ENCODE data around the gene EPB41L4A.

Gene EPB41L4A

DNA sequence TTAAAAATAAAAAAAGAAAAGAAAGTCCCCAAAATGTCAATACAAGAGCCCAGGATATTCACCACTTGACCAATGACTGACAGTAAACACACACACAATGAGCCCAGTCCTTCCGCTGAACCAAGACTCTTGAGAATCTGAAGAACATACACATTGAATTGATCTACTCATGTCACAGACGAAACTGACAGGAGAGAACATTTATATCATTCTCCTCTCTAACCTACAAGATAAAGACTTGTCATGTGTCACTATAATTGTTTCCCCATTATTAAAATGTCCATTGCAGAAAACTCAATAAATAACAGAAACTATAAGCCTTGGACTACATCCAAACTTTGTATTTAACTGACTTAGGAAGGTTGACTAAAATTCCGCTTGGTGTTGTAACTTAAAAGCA lies 296.7 kb downstream of the EPB41L4A start:
- Histone ChIP-seq H3K36me3 (replicated peaks; ENCODE audit: insufficient read depth, low read length) (no peaks in the 10 kb centered on the region), H3K4me1 (ENCODE audit: low read length) (no peaks in the 10 kb centered on the region), H3K27ac (ENCODE audit: low read length) (no peak overlapping the region), H3K9me3 (replicated peaks; ENCODE audit: insufficient read depth, low read length) (no peaks in the 10 kb centered on the region), H3K27me3 (replicated peaks; ENCODE audit: insufficient read depth, low read length) (no peaks in the 10 kb centered on the region), H3K79me2 (ENCODE audit: low read length) (no peaks in the 10 kb centered on the region), H4K20me1 (ENCODE audit: insufficient read depth, low read length) (no peaks in the 10 kb centered on the region), H3K9ac (ENCODE audit: low read length) (no peak overlapping the region), H3F3A (ENCODE audit: insufficient read depth, low read length) (no peaks in the 10 kb centered on the region), H3K9me2 (replicated peaks; ENCODE audit: insufficient read depth, low read length) (no peaks in the 10 kb centered on the region), H2AFZ (ENCODE audit: low read length) (no peak overlapping the region), H3K4me3 (ENCODE audit: low read length) (no peak overlapping the region), H3K4me2 (ENCODE audit: low read depth, low read length) (no peak overlapping the region)
- no peak for DNase-seq
- TF ChIP-seq CTCF (IDR thresholded peaks at IDR 0.05; ENCODE audit: low read length) (no peak), EZH2 (optimal IDR thresholded peaks at IDR 0.05; ENCODE audit: low read depth, low read length) (no peak), EZH2phosphoT487 (IDR thresholded peaks at IDR 0.05; ENCODE audit: low read length) (no peak)

DNA sequence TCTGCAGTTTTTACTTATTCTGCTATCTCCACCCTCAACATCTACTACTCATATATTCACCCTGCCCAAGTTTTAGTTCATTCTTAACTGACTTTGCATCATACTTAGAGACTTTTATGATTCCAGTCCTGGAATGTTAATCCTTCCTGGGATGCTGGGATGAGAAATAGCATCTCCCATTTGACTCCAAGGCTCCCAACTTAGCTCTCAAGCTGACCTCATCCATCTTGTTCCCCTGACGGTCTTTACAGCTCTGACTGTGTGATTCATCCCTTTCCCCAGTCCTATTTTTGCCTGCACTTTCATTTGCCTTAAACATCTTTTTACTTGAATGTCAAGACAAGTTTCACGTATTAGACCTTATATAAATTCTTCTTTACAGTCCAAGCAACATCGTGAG lies 297.8 kb downstream of the EPB41L4A start:
- no peaks in the 10 kb centered on the region for H3K9me3 ChIP-seq (replicated peaks; ENCODE audit: insufficient read depth, low read length)
- H3F3A ChIP-seq (ENCODE audit: insufficient read depth, low read length): no peaks in the 10 kb centered on the region
- peaks cover 6% of the 10 kb centered on the region for H3K4me1 ChIP-seq (ENCODE audit: low read length)
- H3K9me2 ChIP-seq (replicated peaks; ENCODE audit: insufficient read depth, low read length): no peaks in the 10 kb centered on the region
- no peak overlapping the region for H3K27ac ChIP-seq (ENCODE audit: low read length)
- H3K9ac ChIP-seq (ENCODE audit: low read length): no peak overlapping the region
- no peak overlapping the region for H3K4me2 ChIP-seq (ENCODE audit: low read depth, low read length)
- no peaks in the 10 kb centered on the region for H3K27me3 ChIP-seq (replicated peaks; ENCODE audit: insufficient read depth, low read length)
- TF ChIP-seq EZH2phosphoT487 (IDR thresholded peaks at IDR 0.05; ENCODE audit: low read length) (no peak), EZH2 (optimal IDR thresholded peaks at IDR 0.05; ENCODE audit: low read depth, low read length) (no peak), CTCF (IDR thresholded peaks at IDR 0.05; ENCODE audit: low read length) (no peak)
- H3K36me3 ChIP-seq (replicated peaks; ENCODE audit: insufficient read depth, low read length): no peaks in the 10 kb centered on the region
- H3K79me2 ChIP-seq (ENCODE audit: low read length): no peaks in the 10 kb centered on the region
- H4K20me1 ChIP-seq (ENCODE audit: insufficient read depth, low read length): no peaks in the 10 kb centered on the region
- no peak for DNase-seq
- no peak overlapping the region for H2AFZ ChIP-seq (ENCODE audit: low read length)
- H3K4me3 ChIP-seq (ENCODE audit: low read length): no peak overlapping the region

DNA sequence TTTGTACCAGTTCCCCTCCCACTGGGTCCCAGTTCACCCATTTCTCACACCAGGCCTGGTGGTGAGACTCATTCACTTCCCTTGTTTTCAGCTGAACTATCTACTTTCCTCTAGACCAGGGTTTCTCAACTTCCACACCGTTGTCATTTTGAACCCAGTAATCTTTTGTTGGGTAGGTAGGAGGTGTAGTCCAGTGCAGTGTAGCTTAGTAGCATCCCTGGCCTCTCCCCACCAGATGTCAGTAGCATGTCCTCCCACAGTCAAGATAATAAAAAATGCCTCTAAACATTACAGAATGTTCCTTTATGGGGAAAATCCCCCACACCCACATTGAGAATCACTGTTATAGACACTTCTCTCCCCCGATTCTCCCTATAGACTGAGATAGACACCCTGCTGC lies 299.1 kb downstream of the EPB41L4A start:
- Histone ChIP-seq H3K4me3 (ENCODE audit: low read length) (no peak overlapping the region), H3K4me1 (ENCODE audit: low read length) (peaks cover 7% of the 10 kb centered on the region), H3K36me3 (replicated peaks; ENCODE audit: insufficient read depth, low read length) (no peaks in the 10 kb centered on the region), H2AFZ (ENCODE audit: low read length) (no peak overlapping the region), H3K79me2 (ENCODE audit: low read length) (no peaks in the 10 kb centered on the region), H3F3A (ENCODE audit: insufficient read depth, low read length) (no peaks in the 10 kb centered on the region), H3K9ac (ENCODE audit: low read length) (no peak overlapping the region), H4K20me1 (ENCODE audit: insufficient read depth, low read length) (no peaks in the 10 kb centered on the region), H3K9me3 (replicated peaks; ENCODE audit: insufficient read depth, low read length) (no peaks in the 10 kb centered on the region), H3K4me2 (ENCODE audit: low read depth, low read length) (no peak overlapping the region), H3K27me3 (replicated peaks; ENCODE audit: insufficient read depth, low read length) (no peaks in the 10 kb centered on the region), H3K27ac (ENCODE audit: low read length) (no peak overlapping the region), H3K9me2 (replicated peaks; ENCODE audit: insufficient read depth, low read length) (no peaks in the 10 kb centered on the region)
- TF ChIP-seq EZH2phosphoT487 (IDR thresholded peaks at IDR 0.05; ENCODE audit: low read length) (no peak), CTCF (IDR thresholded peaks at IDR 0.05; ENCODE audit: low read length) (no peak), EZH2 (optimal IDR thresholded peaks at IDR 0.05; ENCODE audit: low read depth, low read length) (no peak)
- no peak for DNase-seq
